Ammon's horn (tissue), 1 donor: Measurements from ENCODE around the gene CACNG8.
A peak's percentile ranks its signal among the peaks of the same experiment; 100 is the strongest.

Experiments
- DNase-seq: peaks from one replicate; pipeline ENCODE4 v3.0.0-alpha.2; 2016; ENCODE audit warnings: low spot score

Gene CACNG8

DNA sequence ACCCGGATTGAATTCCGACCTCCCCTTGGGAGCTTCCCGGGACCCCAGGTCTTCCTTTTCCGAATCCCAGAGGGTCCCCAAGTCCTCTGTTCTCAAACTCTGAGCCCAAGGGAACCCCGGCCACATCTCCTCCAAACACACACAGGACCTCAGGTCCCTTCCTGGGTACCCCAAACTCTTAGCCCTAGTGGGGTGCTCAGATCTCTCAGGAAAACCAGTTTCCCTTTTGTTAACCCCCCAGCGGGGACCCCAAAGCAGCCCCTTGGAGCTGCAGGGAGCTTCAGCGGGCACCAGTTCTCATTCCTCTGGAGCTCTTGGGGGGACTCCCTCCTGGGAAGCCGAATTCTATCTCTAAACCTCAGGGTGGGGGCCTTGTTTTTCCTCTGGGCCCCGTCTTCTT is 29.5 kb downstream of the CACNG8 start:
- no peak for DNase-seq

DNA sequence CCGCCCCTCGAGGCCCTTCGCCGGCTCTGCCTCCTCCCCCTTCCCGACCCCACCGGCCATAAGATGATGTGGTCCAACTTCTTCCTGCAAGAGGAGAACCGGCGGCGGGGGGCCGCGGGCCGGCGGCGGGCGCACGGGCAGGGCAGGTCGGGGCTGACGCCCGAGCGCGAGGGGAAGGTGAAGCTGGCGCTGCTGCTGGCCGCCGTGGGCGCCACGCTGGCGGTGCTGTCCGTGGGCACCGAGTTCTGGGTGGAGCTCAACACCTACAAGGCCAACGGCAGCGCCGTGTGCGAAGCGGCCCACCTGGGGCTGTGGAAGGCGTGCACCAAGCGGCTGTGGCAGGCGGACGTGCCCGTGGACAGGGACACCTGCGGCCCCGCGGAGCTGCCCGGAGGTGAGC is 30.1 kb downstream of the CACNG8 start:
- DNase-seq: no peak

DNA sequence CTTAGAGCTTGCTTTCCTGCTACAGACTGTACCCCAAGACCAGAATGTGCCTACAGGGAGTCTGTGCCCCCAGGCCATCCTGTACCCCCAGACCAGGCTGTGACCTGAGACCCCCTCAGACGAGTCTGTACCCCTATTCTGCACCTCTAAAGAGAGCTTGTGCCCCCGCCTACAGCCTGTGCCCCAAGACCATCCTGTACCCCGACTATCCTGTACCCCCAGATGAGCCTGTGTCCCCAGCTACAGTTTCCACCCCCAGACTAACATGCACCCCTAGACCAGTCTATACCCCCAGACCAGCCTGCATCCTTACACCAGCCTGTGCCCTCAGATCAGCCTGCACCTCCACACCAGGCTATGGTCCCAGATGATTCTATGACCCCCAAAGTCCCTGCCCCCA is 30.7 kb downstream of the CACNG8 start:
- no peak for DNase-seq

DNA sequence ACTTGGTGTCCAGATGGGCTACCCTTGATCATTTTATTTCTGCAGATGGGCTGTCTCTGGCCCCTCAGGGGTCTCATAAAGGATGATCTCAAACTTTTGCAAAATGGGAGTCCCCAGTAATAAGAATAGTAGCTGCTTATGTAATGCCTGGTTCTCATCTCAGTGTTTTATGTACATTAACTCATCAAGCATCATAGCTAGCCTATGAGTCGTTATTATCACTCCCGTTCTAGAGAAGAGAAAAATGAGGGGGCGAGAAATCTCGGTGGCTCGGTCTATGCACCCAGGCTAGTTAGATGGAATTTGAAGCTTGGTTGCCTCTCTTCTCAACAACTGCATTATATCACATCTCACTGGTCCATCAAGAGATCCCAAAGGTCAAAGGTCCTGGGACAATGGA is 32.1 kb downstream of the CACNG8 start:
- DNase-seq: no peak

DNA sequence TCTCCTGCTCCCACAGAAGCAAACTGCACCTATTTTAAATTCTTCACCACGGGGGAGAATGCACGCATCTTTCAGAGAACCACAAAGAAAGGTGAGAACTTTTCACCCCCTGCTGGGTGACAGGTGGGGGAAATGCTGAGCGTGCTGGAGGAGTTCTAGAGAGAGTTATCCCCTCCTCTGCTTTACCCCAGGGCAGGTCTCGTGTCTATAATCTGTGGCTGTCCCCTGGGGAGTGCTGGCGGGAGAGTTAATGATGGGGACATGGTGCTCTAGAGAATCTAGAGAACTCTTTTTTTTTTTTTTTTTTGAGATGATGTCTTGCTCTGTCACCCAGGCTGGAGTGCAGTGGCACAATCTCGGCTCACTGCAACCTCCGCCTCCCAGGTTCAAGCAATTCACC is 35.5 kb downstream of the CACNG8 start:
- DNase-seq: no peak

DNA sequence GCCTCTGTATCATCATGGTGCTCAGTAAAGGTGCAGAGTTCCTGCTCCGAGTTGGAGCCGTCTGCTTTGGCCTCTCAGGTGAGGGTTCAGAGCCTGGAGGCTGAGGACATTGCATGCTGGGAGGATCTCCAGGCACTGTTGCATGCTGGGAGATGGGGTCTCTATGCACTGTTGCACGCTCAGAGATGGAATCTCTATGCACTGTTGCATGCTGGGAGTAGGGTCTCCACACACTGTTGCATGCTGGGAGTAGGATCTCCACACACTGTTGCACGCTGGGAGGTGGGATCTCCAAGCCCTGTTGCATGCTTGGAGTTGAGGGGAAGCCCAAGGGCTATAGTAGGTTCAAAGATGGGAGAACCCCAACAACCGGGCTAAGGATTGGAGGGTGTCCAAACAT is 37.0 kb downstream of the CACNG8 start:
- DNase-seq: no peak

DNA sequence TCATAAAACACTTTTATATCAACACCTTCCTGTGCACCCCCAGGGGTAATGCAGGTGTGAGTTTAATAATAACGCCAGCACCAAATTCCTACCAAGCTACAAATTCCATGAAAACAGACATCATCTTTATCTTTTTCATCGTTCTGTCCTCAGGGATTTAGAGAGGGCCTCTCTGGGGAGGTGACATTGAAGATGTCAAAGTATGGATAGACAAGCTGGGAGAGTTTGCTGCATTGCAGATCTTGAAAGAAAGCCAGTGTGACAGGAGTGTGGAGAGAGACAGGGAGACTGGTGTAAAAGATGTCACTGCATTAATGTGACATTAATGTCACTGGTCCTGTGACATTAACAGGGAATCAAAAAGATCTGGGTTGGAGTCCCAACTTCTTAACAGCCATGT is 38.8 kb downstream of the CACNG8 start:
- DNase-seq: no peak

DNA sequence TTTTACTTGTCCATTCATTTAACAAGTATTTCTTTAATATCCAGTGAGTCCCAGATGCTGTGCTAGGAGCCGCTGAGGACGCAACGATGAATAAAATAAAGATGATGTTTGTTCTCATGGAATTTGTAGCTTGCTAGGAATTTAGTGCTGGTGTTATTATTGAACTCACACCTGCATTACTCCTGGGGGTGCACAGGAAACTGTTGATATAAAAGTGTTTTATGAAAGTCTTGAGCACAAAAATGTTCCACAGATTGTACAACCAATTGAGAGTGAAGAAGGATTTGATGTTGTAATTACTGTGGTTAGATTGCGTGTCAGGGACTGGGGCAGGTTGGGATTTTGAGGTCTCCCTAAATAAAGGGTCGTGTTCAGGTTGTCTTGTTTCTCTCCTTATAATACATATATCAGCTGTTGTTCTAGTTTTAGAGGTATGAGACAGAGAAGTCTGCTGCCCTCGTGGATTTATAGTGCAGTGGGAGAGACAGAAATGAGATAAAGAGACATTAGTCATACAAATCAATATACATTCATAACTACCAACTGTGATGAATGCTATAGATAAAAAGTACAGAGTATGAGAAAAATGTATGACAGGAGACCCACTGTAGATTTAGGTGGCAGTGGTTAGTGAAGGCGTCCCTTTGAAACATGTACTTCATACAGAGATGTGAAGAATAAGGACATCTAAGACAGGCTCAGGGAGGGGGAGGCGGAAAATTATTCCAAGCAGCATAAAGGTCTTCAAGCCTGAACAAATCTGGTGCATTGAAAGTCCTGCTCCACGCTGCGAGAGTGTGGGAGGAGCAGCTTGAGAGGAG is 40.0 kb downstream of the CACNG8 start:
- no peak for DNase-seq

DNA sequence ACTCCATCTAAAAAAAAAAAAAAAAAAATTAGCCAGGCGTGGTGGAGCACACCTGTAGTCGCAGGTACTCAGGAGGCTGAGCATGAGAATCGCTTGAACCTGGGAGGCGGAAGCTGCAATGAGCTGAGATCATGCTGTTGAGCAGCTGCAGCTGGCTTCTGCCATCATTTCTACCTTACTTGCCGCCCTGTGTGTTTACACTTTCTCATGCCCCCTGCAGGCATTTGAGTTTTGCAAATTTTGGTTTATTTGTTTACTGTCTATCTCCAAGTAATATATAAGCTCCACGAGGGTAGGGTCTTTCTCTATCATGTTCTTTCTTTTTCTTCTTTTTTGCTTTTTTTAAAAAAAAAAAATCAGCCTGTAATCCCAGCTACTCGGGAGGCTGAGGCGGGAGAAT is 46.7 kb downstream of the CACNG8 start:
- no peak for DNase-seq

DNA sequence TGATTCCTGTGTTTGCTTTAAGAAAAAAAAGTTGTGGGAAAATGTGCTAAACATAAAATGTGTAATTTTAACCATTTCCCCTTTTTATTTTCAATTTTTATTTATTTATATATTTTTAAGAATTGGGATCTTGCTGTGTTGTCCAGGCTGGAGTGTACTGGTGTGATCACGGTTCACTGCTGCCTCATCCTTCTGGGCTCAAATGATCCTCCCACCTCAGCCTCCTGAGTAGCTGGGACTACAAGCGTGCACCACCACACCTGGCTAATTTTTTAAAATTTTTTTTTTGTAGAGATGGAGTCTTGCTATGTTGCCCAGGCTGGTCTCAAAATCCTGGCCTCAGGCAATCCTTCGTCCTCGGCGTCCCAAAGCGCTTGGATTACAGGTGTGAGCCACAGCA is 47.7 kb downstream of the CACNG8 start:
- DNase-seq: no peak

DNA sequence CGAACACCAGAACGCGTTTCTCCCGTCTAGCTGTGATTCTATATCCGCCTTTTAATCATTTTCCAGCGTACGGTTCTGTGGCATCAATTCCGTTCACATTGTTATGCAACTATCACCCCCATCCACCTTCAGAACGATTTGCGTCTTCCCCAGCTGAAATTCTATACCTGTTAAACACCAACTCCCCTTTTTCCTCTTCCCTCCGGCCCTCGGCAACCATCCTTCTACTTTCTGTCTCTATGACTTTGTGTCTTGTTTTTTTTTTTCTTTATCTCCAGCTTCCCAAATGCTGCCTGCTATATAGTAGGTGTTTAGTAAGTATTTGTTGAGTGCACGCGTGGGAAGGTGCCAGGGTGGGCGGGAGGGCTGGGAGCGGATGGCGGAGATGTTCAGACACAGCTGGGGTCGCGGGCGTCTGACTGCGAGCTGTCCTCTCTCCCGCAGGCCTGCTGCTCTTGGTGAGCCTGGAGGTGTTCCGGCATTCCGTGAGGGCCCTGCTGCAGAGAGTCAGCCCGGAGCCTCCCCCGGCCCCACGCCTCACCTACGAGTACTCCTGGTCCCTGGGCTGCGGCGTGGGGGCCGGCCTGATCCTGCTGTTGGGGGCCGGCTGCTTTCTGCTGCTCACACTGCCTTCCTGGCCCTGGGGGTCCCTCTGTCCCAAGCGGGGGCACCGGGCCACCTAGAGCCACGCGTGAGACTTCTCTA is 48.9 kb downstream of the CACNG8 start:
- DNase-seq: no peak

DNA sequence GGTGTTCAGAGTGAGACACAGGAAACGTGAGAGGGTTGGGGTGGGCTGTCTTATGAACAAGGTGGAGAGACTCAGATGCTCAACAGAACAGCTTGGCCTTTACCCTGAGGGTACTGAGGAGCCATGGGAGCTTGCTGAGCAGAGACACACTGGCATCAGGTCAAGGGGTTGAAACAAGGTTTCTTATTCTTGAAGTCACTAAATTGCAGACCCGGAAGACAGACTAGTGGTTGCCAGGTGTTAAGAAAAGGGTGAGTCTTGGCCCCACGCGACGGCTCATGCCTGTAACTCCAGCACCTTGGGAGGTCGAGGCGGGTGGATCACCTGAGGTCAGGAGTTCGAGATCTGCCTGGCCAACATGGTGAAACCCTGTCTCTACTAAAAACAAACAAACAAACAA is 51.1 kb downstream of the CACNG8 start:
- DNase-seq: no peak

DNA sequence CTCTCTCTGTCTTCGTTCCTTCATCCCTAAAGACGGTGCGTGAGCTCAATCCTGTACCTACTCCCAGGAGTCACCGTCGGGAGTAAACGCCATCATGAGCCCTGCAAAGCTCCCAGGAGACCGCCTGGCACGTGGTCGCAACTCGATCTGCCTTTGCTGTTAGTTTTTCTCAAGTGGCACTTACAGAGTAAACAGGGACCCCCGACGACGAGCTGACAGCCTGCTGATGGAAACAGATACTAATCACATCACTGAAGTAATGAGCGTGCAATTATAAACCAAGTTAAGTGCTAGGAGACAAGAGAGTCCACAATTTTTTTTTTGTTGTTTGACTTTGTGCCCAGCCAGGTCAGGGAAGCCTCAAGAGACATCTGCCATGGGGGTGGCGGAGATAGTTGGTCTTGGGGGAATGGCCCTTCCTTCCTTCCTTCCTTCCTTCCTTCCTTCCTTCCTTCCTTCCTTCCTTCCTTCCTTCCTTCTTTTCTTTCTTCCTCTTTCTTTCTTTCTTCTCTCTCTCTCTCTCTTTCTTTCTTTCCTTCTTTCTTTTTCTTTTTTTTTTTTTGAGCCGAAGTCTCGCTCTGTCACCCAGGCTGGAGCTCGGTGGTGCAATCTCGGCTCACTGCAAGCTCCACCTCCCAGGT is 52.3 kb downstream of the CACNG8 start:
- DNase-seq: no peak

DNA sequence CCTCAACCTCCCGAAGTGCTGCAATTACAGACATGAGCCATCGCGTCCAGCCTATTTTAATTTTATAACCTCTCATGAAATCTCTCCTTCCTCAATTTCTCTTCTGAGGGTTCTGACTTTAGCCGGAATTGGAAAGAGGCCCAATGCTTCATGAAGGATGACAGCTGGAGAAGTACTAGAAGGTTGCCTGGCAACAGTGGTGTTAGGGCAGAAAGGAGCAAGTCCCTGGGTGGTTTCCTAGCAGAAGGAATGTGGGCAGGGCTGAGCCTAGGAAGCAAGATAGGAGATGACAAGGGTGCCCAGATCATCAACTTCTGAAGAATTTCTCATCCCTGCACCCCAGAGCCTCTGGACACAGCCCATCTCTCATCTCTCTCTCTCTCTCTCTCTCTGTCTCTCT is 54.5 kb downstream of the CACNG8 start:
- DNase-seq: no peak

DNA sequence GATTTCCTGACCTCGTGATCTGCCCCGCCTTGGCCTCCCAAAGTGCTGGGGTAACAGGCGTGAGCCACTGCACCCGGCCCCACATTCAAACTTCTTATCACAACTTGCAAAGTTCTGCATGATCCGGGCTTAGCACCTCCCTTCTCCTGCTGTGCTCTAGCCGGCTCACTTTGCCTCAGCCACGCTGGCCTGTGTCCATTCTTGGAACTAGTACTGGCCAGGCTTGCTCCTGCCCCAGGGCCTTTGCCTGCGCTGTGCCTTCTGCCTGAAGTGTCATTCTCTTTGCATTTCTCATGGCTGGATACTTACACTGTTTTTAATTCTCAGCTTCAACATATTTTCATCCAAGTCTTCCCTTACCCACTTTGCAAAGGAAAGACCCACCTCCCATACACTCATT is 58.6 kb downstream of the CACNG8 start:
- no peak for DNase-seq

DNA sequence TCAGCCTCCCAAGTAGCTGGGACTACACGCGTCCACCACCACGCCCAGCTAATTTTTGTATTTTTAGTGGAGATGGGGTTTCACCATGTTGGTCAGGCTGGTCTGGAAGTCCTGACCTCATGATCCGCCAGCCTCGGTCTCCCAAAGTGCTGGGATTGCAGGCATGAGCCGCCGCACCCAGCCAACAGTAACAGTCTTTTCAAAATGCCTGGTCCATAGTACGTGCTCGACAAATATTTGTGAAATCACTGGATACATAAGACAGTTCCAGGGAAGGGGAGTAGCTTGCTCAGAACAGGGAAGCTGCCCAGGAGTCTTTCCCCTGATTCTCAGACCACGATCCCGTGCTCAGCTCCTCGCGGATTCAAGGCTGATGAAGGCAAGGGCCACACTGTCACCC is 59.2 kb downstream of the CACNG8 start:
- DNase-seq: no peak

DNA sequence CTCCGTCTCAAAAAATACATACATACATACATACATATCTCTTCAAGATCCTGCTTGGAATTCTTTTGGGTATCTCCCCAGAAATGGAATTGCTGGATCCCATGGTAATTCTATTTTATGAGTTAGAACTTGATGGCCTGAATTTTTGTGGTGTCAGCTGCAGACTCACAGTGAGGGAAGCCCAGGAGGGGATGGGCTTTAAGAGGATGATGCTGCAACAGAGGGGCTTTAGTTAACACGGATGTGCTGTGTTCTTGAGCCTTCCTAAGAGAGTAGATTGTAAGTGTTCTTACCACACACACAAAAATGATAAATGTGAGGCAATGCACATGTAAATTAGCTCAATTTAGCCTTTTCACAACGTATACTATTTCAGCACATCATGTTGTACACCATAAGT is 60.5 kb downstream of the CACNG8 start:
- no peak for DNase-seq

DNA sequence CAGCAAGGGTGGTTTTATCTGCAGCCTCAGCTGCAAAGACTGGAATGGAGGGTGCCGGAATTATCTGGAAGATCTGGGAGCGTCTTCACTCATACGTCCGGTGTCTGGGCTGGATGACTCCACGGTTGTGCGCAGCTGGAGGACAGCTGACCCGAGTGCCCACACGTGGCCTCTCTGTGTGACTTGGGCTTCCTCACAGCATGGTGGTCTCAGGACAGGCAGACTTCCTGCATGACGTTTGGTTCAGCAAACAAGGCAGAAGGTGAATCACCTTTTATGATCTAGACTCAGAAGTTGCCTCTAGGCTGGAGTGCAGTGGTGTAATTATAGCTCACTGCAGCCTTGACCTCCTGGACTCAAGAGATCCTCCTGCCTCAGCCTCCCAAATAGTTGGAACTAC is 61.9 kb downstream of the CACNG8 start:
- DNase-seq: no peak

DNA sequence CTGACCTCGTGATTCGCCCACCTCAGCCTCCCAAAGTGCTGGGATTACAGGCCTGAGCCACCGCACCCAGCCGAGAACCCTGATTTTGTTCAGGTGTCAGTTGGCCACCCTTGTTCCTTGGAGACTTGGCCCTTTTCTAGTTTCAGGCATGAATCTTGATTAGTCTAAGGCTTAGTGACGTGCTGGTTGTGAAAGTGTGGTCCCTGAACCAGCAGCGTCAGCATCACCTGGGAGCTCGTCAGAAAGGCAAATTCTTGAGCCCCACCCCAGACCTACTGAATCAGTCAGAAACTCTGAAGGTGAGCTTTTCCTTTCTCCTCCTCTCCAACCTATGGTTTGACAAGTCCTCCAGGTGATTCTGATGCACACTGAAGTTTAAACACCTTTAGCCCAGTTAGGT is 63.9 kb downstream of the CACNG8 start:
- no peak for DNase-seq

DNA sequence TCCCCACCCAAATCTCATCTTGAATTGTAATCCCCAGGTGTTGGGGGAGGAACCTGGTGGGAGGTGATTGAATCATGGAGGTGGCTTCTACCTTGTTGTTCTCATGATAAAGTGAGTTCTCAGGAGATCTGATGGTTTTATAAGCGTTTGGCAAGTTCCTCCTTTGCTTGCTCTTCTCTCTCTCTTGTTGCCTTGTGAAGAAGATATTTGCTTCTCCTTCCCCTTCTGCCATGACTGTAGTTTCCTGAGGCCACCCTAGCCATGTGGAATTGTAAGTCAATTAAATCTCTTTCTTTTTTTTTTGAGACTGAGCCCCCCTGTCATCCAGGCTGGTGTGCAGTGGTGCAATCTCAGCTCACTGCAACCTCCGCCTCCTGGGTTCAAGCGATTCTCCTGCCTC is 66.6 kb downstream of the CACNG8 start:
- DNase-seq: no peak

DNA sequence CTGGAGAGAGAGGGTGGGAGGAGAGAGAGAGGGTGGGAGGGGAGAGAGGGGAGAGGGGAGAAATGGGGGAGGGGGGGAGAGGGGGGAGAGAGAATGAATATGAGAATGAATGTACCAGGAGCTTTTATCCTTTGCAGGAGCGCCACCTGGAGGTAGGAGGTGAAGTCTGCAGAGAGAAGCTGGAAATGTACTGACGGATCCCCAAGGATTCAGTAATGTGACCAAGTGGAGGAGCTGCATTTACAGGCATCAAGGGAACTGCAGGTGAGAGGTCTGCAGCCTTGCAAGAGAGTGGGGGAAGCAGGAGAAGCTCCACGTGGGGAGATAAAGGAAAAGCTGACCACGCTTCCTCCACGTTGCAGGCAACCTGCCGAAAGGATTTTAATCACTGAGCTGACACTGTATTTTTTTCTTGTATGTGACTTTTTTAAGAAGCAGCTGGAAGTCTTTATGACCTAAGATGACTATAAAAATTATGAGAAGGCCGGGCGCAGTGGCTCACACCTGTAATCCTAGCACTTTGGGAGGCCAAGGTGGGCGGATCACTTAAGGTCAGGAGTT is 67.3 kb downstream of the CACNG8 start:
- DNase-seq: peak; percentile 73

DNA sequence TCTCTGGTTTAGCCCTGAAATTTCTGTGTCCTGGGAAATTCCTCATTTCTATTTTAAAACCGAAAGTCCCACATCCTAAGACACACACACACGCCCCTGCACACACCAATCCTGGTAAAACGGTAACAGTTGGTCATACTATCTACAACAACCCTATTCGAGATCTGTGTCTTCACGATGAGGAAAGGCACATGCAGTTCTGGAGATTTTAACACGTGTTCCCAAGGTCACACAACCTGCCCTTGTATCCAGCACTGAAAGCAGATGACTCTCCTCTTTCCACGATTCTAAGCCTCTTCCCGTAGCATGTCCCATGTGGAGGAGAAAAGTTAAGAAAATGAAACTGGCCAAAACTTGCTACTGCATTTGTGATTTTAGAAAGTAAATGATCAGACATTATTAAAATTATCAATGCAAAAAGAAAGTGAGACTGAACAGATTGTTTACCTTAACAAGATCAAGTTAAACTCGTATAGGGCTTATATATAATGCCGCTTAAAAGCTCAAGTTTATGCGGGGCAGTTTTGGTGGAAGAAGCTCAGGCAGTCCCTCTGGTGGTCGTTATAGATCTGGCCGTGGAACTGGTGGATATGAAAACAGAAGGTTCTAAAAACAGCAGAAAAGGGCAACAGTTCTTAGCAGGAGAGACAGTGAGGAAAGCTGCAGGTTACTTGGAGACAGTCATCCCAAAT is 68.3 kb downstream of the CACNG8 start:
- DNase-seq: no peak
